ENCODE results near the gene KDM7A.
"Not testable (repeated sequence)": the region's sequence is repeated elsewhere in the genome, so short reads cannot be mapped to it uniquely, and the experiment has no call there.

The KDM7A gene

GRCh38 chr7:140211698-140212097, 34.9 kb upstream of the KDM7A start:
- no peak for DNase-seq (ENCODE audit: low read depth)
- TF ChIP-seq, protein P1, sequence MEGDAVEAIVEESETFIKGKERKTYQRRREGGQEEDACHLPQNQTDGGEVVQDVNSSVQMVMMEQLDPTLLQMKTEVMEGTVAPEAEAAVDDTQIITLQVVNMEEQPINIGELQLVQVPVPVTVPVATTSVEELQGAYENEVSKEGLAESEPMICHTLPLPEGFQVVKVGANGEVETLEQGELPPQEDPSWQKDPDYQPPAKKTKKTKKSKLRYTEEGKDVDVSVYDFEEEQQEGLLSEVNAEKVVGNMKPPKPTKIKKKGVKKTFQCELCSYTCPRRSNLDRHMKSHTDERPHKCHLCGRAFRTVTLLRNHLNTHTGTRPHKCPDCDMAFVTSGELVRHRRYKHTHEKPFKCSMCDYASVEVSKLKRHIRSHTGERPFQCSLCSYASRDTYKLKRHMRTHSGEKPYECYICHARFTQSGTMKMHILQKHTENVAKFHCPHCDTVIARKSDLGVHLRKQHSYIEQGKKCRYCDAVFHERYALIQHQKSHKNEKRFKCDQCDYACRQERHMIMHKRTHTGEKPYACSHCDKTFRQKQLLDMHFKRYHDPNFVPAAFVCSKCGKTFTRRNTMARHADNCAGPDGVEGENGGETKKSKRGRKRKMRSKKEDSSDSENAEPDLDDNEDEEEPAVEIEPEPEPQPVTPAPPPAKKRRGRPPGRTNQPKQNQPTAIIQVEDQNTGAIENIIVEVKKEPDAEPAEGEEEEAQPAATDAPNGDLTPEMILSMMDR (IDR thresholded peaks at IDR 0.05; ENCODE audit: insufficient read depth, low read depth, low read length, missing control alignments) = no peak
- no peak overlapping the region for H3K4me3 ChIP-seq (ENCODE audit: low read length)

- no peak for DNase-seq (ENCODE audit: low read depth)
- H3K4me3 ChIP-seq (ENCODE audit: low read length) = no peak overlapping the region
- TF ChIP-seq, protein P1 (IDR thresholded peaks at IDR 0.05; ENCODE audit: insufficient read depth, low read depth, low read length, missing control alignments) = no peak
Measured at GRCh38 chr7:140209866-140210609, 33.3 kb upstream of the KDM7A start.

DNA sequence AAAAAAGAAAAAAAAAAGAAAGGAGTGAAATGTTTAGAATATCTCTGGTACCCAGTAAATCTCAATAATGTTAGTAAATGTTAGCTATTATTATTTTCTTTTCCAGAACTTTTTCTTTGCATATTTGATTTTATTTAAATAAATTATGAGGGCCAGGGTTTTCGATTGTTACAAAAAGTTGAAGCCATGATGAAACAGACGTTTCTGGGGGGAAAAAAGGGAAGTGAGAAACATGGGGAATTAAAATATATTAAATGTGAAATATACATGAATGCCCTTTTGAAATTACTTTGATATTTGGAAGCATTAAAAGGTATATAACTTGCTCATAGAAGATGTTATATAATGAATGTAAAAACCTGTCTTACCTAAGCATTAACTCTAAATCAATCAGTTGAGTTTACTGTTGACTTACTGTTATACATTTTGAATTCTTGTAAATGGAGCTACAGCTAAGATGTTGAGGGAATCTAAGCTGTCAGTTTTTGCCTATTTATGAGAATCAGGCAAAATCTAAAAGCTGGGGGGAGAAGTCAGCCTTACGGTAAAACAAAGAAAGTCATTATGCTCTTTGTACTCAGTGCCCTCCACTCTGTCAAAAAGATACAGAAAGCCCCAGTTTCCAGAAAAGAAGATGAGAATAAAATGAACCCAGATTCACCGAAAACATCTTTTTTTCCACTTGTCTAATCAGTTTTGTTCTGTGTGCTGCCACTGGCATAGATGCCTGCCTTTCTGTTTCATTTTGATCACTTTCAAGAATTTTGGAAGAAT, 30.0 kb upstream of the KDM7A start:
- no peak overlapping the region for H3K4me3 ChIP-seq (ENCODE audit: low read length)
- TF ChIP-seq, protein P1 (IDR thresholded peaks at IDR 0.05; ENCODE audit: insufficient read depth, low read depth, low read length, missing control alignments) = no peak
- no peak for DNase-seq (ENCODE audit: low read depth)

DNA sequence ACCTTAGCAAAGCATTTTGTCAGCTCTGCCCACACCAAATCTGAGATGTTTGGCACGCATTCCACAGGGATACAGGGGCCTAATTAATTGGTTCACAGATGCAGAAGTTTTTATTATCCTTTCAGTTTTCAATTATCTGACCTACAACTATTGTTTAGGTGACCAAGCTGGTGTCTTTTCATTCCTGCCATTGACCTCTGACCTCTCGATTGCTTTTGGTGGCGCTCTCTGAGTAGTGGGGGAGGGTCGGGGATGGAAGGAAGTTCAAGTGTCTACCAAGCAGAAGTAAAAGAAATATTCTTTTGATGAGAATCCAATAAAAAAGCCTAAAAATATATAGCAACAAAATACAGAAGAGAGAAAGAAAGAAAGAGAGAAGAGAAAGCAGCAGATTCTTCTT, 28.8 kb upstream of the KDM7A start:
- H3K4me3 ChIP-seq (ENCODE audit: low read length) = no peak overlapping the region
- no peak for DNase-seq (ENCODE audit: low read depth)
- TF ChIP-seq, protein P1 (IDR thresholded peaks at IDR 0.05; ENCODE audit: insufficient read depth, low read depth, low read length, missing control alignments) = no peak

GRCh38 chr7:140203556-140203955, 26.8 kb upstream of the KDM7A start:
- TF ChIP-seq, protein P1 (IDR thresholded peaks at IDR 0.05; ENCODE audit: insufficient read depth, low read depth, low read length, missing control alignments) = no peak
- DNase-seq (ENCODE audit: low read depth) = no peak
- no peak overlapping the region for H3K4me3 ChIP-seq (ENCODE audit: low read length)

- not testable (repeated sequence) for H3K4me3 ChIP-seq (ENCODE audit: low read length); DNase-seq (ENCODE audit: low read depth)
Measured at GRCh38 chr7:140202942-140203341, 26.2 kb upstream of the KDM7A start.

GRCh38 chr7:140201393-140201792, 24.6 kb upstream of the KDM7A start:
- no peak for DNase-seq (ENCODE audit: low read depth)

More at GRCh38 chr7:140201393-140201792, 24.6 kb upstream of the KDM7A start:
- H3K4me3 ChIP-seq (ENCODE audit: low read length) = no peak overlapping the region
- TF ChIP-seq, protein P1 (IDR thresholded peaks at IDR 0.05; ENCODE audit: insufficient read depth, low read depth, low read length, missing control alignments) = no peak

All from epithelial cell of esophagus (primary cell).